ENCODE measurements around the gene SAMM50. TPM values are rescaled to one million over a fixed set of nuclear protein-coding genes. Genes with fewer than 3 reads are reported as not detected.
"Not testable (repeated sequence)": the region's sequence is repeated elsewhere in the genome, so short reads cannot be mapped to it uniquely, and the experiment has no call there.

The SAMM50 gene
- total RNA-seq, 2 donors from 2014 or later, result 40.7 to 49.5 TPM

DNA sequence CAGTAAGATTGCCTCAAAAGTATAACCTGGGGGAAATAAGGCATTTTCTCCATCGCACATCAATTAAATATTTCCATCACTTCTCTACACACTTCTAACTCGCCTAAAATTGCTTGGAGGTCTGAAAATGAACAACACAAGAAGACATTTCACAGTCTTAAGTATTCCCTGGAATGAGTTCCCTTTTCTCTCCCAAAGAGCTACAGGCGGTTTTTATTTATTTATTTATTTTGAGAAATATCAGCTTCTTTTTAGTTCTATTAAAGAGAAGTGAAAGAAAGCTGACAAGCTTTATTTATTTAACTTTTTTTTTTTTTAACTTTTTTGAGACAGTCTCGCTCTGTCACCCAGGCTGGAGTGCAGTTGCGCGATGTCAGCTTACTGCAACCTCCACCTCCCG, 57.3 kb downstream of the SAMM50 start:
- Histone ChIP-seq H3K27me3 (no peaks in the 10 kb centered on the region), H3K9me3 (no peaks in the 10 kb centered on the region), H3K9ac (ENCODE audit: low read depth in 2 of 2, low read length in 2 of 2) (no peak overlapping the region), H3K27ac (no peak overlapping the region), H3K4me1 (no peaks in the 10 kb centered on the region), H3K36me3 (no peaks in the 10 kb centered on the region), H3K4me3 (no peak overlapping the region)
- no peak for DNase-seq
- intact Hi-C loops (cut with DNase I), result no loop called here
- TF ChIP-seq, protein P1, sequence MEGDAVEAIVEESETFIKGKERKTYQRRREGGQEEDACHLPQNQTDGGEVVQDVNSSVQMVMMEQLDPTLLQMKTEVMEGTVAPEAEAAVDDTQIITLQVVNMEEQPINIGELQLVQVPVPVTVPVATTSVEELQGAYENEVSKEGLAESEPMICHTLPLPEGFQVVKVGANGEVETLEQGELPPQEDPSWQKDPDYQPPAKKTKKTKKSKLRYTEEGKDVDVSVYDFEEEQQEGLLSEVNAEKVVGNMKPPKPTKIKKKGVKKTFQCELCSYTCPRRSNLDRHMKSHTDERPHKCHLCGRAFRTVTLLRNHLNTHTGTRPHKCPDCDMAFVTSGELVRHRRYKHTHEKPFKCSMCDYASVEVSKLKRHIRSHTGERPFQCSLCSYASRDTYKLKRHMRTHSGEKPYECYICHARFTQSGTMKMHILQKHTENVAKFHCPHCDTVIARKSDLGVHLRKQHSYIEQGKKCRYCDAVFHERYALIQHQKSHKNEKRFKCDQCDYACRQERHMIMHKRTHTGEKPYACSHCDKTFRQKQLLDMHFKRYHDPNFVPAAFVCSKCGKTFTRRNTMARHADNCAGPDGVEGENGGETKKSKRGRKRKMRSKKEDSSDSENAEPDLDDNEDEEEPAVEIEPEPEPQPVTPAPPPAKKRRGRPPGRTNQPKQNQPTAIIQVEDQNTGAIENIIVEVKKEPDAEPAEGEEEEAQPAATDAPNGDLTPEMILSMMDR (IDR thresholded peaks at IDR 0.05), result no peak

DNA sequence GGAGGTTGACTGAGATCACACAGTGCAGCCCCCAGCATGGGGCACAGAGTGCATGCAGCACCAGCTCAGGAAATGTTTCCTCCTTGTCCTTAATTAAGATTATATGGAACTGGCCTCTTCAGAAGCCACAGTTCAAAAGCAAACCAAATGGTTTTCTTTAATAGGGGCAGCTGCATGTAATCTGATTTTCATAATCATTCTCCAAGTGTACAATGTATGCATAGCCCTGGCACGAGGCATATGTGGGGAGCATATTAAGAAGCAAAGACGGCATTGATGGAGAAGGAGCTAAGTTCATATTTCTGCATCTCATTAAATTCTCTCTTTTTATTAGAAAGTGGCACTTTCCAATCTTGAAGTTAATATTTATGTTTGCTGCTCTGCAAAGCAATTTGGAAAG, 59.0 kb downstream of the SAMM50 start:
- H3K4me1 ChIP-seq, result no peaks in the 10 kb centered on the region
- no peak overlapping the region for H3K27ac ChIP-seq
- H3K36me3 ChIP-seq, result no peaks in the 10 kb centered on the region
- H3K9me3 ChIP-seq, result no peaks in the 10 kb centered on the region
- intact Hi-C loops (cut with DNase I), result no loop called here
- no peaks in the 10 kb centered on the region for H3K27me3 ChIP-seq
- no peak overlapping the region for H3K4me3 ChIP-seq
- H3K9ac ChIP-seq (ENCODE audit: low read depth in 2 of 2, low read length in 2 of 2), result no peak overlapping the region
- TF ChIP-seq, protein P1 (IDR thresholded peaks at IDR 0.05), result no peak
- no peak for DNase-seq

DNA sequence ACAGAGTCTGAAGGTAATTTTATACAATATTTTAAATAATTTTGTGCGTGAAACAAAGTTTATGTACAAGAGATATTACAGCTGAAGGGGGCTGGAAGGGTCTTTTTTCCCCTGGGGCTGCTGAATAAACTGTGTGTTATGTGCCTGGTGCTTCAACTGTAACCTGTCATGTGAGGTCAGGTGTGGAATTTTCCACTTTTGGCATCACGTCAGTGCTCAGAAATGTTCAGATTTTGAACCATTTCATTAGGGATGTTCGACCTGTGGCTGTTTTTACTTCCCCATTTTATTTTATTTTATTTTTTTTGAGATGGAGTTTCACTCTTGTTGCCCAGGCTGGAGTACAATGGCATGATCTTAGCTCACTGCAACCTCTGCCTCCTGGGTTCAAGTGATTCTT, 61.3 kb downstream of the SAMM50 start:
- H3K27me3 ChIP-seq; H3K36me3 ChIP-seq; H3K27ac ChIP-seq; H3K9me3 ChIP-seq; H3K4me3 ChIP-seq; intact Hi-C loops (cut with DNase I); DNase-seq; H3K9ac ChIP-seq (ENCODE audit: low read depth in 2 of 2, low read length in 2 of 2); H3K4me1 ChIP-seq: not testable (repeated sequence)

- Histone ChIP-seq H3K27ac (no peak overlapping the region), H3K36me3 (no peaks in the 10 kb centered on the region), H3K9me3 (no peaks in the 10 kb centered on the region), H3K4me1 (no peaks in the 10 kb centered on the region), H3K4me3 (no peak overlapping the region), H3K9ac (ENCODE audit: low read depth in 2 of 2, low read length in 2 of 2) (no peak overlapping the region), H3K27me3 (no peaks in the 10 kb centered on the region)
- DNase-seq, result no peak
- TF ChIP-seq, protein P1 (IDR thresholded peaks at IDR 0.05), result no peak
- intact Hi-C loops (cut with DNase I), result no loop called here
These were observed 63.4 kb downstream of the SAMM50 start for GRCh38 chr22:44018594-44018993.

GRCh38 chr22:44019416-44019815, 64.2 kb downstream of the SAMM50 start:
- Histone ChIP-seq H3K9me3 (no peaks in the 10 kb centered on the region), H3K4me1 (no peaks in the 10 kb centered on the region), H3K36me3 (no peaks in the 10 kb centered on the region), H3K27ac (no peak overlapping the region), H3K4me3 (no peak overlapping the region), H3K9ac (ENCODE audit: low read depth in 2 of 2, low read length in 2 of 2) (no peak overlapping the region), H3K27me3 (peaks cover 2% of the 10 kb centered on the region)
- DNase-seq, result no peak
- intact Hi-C loops (cut with DNase I), result no loop called here
- TF ChIP-seq, protein P1 (IDR thresholded peaks at IDR 0.05), result no peak

DNA sequence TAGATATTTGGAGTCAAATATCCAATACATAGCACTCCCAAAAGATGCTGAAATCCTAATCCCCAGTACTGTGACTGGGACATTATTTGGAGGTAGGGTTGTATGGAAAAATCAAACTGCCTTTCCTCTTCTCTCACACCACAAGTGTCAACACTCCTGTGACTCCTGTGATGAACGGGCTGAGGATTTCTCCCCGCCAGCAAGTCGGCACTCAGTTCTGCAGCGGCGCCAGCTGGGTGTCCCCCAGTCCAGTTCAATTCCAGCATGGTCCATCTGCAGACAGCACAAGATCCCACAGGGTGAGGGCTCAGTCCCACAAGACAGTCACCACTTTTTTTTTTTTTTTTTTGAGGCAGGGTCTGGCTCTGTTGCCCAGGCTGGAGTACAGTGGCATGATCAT, 64.6 kb downstream of the SAMM50 start:
- Histone ChIP-seq H3K36me3 (no peaks in the 10 kb centered on the region), H3K9ac (ENCODE audit: low read depth in 2 of 2, low read length in 2 of 2) (no peak overlapping the region), H3K9me3 (no peaks in the 10 kb centered on the region), H3K27me3 (peaks cover 4% of the 10 kb centered on the region), H3K4me3 (no peak overlapping the region), H3K4me1 (no peaks in the 10 kb centered on the region), H3K27ac (no peak overlapping the region)
- TF ChIP-seq, protein P1 (IDR thresholded peaks at IDR 0.05), result no peak
- intact Hi-C loops (cut with DNase I), result no loop called here
- DNase-seq, result no peak
